NCI-H2227 (cell line): ENCODE measurements around the gene APBA1.

Experiments used
- DNase-seq: peaks from one replicate; lab custom pipeline; 2025; ENCODE audit not compliant: unreplicated experiment; lab: John Stamatoyannopoulos, UW

The APBA1 gene

GRCh38 chr9:69658987-69659675, 13.0 kb downstream of the APBA1 start:
- DNase-seq = peak; percentile 10

- no peak for DNase-seq
Measured at GRCh38 chr9:69657269-69657668, 14.9 kb downstream of the APBA1 start.

- no peak for DNase-seq
Measured at GRCh38 chr9:69655065-69655464, 17.1 kb downstream of the APBA1 start.

GRCh38 chr9:69653261-69653660, 18.9 kb downstream of the APBA1 start:
- DNase-seq = no peak

GRCh38 chr9:69649566-69650250, 22.5 kb downstream of the APBA1 start:
- no peak for DNase-seq

- no peak for DNase-seq
Measured at GRCh38 chr9:69647804-69648203, 24.4 kb downstream of the APBA1 start.

GRCh38 chr9:69646810-69647209, 25.4 kb downstream of the APBA1 start:
- no peak for DNase-seq

- no peak for DNase-seq
Measured at GRCh38 chr9:69645488-69645887, 26.7 kb downstream of the APBA1 start.

GRCh38 chr9:69643098-69643497, 29.1 kb downstream of the APBA1 start:
- DNase-seq = no peak

- no peak for DNase-seq
Measured at GRCh38 chr9:69637817-69638200, 34.4 kb downstream of the APBA1 start.

- DNase-seq = no peak
Measured at GRCh38 chr9:69637193-69637816, 34.9 kb downstream of the APBA1 start.

GRCh38 chr9:69633716-69634115, 38.5 kb downstream of the APBA1 start:
- DNase-seq = no peak

- DNase-seq = no peak
Measured at GRCh38 chr9:69632768-69633167, 39.4 kb downstream of the APBA1 start.

GRCh38 chr9:69627281-69627680, 44.9 kb downstream of the APBA1 start:
- DNase-seq = no peak

- no peak for DNase-seq
Measured at GRCh38 chr9:69623276-69623675, 48.9 kb downstream of the APBA1 start.

- no peak for DNase-seq
Measured at GRCh38 chr9:69622676-69623075, 49.5 kb downstream of the APBA1 start.

- no peak for DNase-seq
Measured at GRCh38 chr9:69621730-69622460, 50.3 kb downstream of the APBA1 start.

- DNase-seq = no peak
Measured at GRCh38 chr9:69620731-69621130, 51.4 kb downstream of the APBA1 start.

GRCh38 chr9:69619233-69619632, 52.9 kb downstream of the APBA1 start:
- no peak for DNase-seq

- no peak for DNase-seq
Measured at GRCh38 chr9:69617006-69617405, 55.2 kb downstream of the APBA1 start.

GRCh38 chr9:69615880-69616279, 56.3 kb downstream of the APBA1 start:
- DNase-seq = no peak

- DNase-seq = no peak
Measured at GRCh38 chr9:69611221-69611620, 61.0 kb downstream of the APBA1 start.
